ENCODE results near the gene TRAPPC11.
"Not testable (repeated sequence)": the region's sequence is repeated elsewhere in the genome, so short reads cannot be mapped to it uniquely, and the experiment has no call there.

TRAPPC11 gene

GRCh38 chr4:183659029-183659871 lies at the start of gene TRAPPC11, which contains the start of gene RWDD4:
Gene TRAPPC11, plus strand, starts transcription at chr4:183659293. Its CDS starts 4,575 bp downstream, at chr4:183663868.
Gene RWDD4, minus strand, starts transcription at chr4:183659185. Its CDS starts 233 bp downstream, at chr4:183658952.
- DNase-seq: peak; percentile 94 to 96

GRCh38 chr4:183610033-183610432 lies 49.1 kb upstream of the TRAPPC11 start:
- no peak for DNase-seq

- DNase-seq: no peak
Observed at GRCh38 chr4:183610613-183611012, 48.5 kb upstream of the TRAPPC11 start.

GRCh38 chr4:183611210-183611830 lies 47.8 kb upstream of the TRAPPC11 start:
- no peak for DNase-seq

- no peak for DNase-seq
Observed at GRCh38 chr4:183612329-183613250, 46.5 kb upstream of the TRAPPC11 start.

- no peak for DNase-seq
Observed at GRCh38 chr4:183617075-183617474, 42.0 kb upstream of the TRAPPC11 start.

GRCh38 chr4:183618681-183619080 lies 40.4 kb upstream of the TRAPPC11 start:
- DNase-seq: no peak

GRCh38 chr4:183620421-183620820 lies 38.7 kb upstream of the TRAPPC11 start:
- no peak for DNase-seq

- no peak for DNase-seq
Observed at GRCh38 chr4:183621875-183622274, 37.2 kb upstream of the TRAPPC11 start.

- no peak for DNase-seq
Observed at GRCh38 chr4:183624548-183624947, 34.5 kb upstream of the TRAPPC11 start.

- no peak for DNase-seq
Observed at GRCh38 chr4:183626168-183626567, 32.9 kb upstream of the TRAPPC11 start.

- DNase-seq: not testable (repeated sequence)
Observed at GRCh38 chr4:183627286-183627685, 31.8 kb upstream of the TRAPPC11 start.

- DNase-seq: no peak
Observed at GRCh38 chr4:183627979-183628588, 31.0 kb upstream of the TRAPPC11 start.

GRCh38 chr4:183631577-183632198 lies 27.4 kb upstream of the TRAPPC11 start:
- DNase-seq: no peak

GRCh38 chr4:183632689-183633088 lies 26.4 kb upstream of the TRAPPC11 start:
- no peak for DNase-seq

GRCh38 chr4:183633476-183634400 lies 25.4 kb upstream of the TRAPPC11 start:
- no peak for DNase-seq

GRCh38 chr4:183635321-183635720 lies 23.8 kb upstream of the TRAPPC11 start:
- no peak for DNase-seq

GRCh38 chr4:183635741-183636140 lies 23.4 kb upstream of the TRAPPC11 start:
- DNase-seq: no peak

- DNase-seq: no peak
Observed at GRCh38 chr4:183636503-183636902, 22.6 kb upstream of the TRAPPC11 start.

GRCh38 chr4:183636923-183637322 lies 22.2 kb upstream of the TRAPPC11 start:
- DNase-seq: no peak

GRCh38 chr4:183637461-183637860 lies 21.6 kb upstream of the TRAPPC11 start:
- no peak for DNase-seq

Measured in hippocampal formation (tissue), 2 donors.